Hepatocyte (in vitro differentiated cells): ENCODE measurements around the gene NHS. TPM values are rescaled to one million over a fixed set of nuclear protein-coding genes. Genes with fewer than 3 reads are reported as not detected.

Experiments
- DNase-seq: peaks from one replicate; pipeline ENCODE4 v3.0.0-alpha.2; 2016; ENCODE audit warnings: low spot score
- H2AFZ ChIP-seq: fragments of 200-600 bp; sonication (generic); 2 replicates; pipeline ENCODE4 v1.6.0; 2016; ENCODE audit warnings: antibody characterized with exemption, mild to moderate bottlenecking
- H3K27ac ChIP-seq: fragments of 200-600 bp; sonication (generic); 2 replicates; pipeline ENCODE4 v1.5.1; 2016; ENCODE audit warnings: mild to moderate bottlenecking
- H3K27me3 ChIP-seq: fragments of 200-600 bp; sonication (generic); 2 replicates; pipeline ENCODE4 v1.6.1; 2016
- H3K36me3 ChIP-seq: fragments of 200-600 bp; sonication (generic); replicated peaks from 2 replicates; pipeline ENCODE4 v1.5.1; 2016; ENCODE audit warnings: low read depth; ENCODE audit not compliant: insufficient read depth
- H3K4me1 ChIP-seq: fragments of 200-600 bp; sonication (generic); 2 replicates; pipeline ENCODE4 v1.5.1; 2016; ENCODE audit warnings: mild to moderate bottlenecking, moderate library complexity; ENCODE audit not compliant: insufficient read depth
- H3K4me2 ChIP-seq: fragments of 200-600 bp; sonication (generic); 2 replicates; pipeline ENCODE4 v1.6.0; 2016
- H3K4me3 ChIP-seq: fragments of 200-600 bp; sonication (generic); 2 replicates; pipeline ENCODE4 v1.5.1; 2016; ENCODE audit warnings: mild to moderate bottlenecking
- H3K79me2 ChIP-seq: fragments of 200-600 bp; sonication (generic); 2 replicates; pipeline ENCODE4 v1.6.0; 2017; ENCODE audit warnings: mild to moderate bottlenecking
- H3K9me2 ChIP-seq: fragments of 200-600 bp; sonication (generic); replicated peaks from 2 replicates; pipeline ENCODE4 v1.6.0; 2017; ENCODE audit warnings: mild to moderate bottlenecking; ENCODE audit not compliant: insufficient read depth
- H3K9me3 ChIP-seq: fragments of 200-600 bp; sonication (generic); 2 replicates; pipeline ENCODE4 v1.5.1; 2016; ENCODE audit warnings: low read depth, mild to moderate bottlenecking
- H4K20me1 ChIP-seq: fragments of 200-600 bp; sonication (generic); 2 replicates; pipeline ENCODE4 v1.6.0; 2016; ENCODE audit warnings: mild to moderate bottlenecking; ENCODE audit not compliant: insufficient read depth, poor library complexity, severe bottlenecking
- EZH2 ChIP-seq: fragments of 200-600 bp; sonication (generic); IDR thresholded peaks from 2 replicates; pipeline ENCODE4 v1.6.1; 2016; ENCODE audit warnings: antibody characterized with exemption, mild to moderate bottlenecking, borderline replicate concordance
- EZH2phosphoT487 ChIP-seq: fragments of 200-600 bp; sonication (generic); IDR thresholded peaks from one replicate; pipeline ENCODE4 v1.6.1; 2018; ENCODE audit warnings: antibody characterized with exemption, mild to moderate bottlenecking, low read depth, moderate library complexity; ENCODE audit not compliant: unreplicated experiment, severe bottlenecking
- WGBS: methylation state at CpG from one replicate; pipeline ENCODE4 v1.1.6; 2016; ENCODE audit warnings: low lambda C conversion rate; ENCODE audit errors: missing lambda C conversion rate; 5-methylcytosine and 5-hydroxymethylcytosine counted together
- polyA plus RNA-seq: library from polyadenylated mRNA; unstranded; fragments of >200 nt; fragmentation: Nextera tagmentation; extraction: Ambion mirVana; gene quantifications from 2 replicates; pipeline ENCODE4 v1.2.1, GENCODE V29; 2016
- total RNA-seq: library from RNA; depleted of rRNA; stranded (reverse); fragments of >200 nt; gene quantifications from 2 replicates; pipeline ENCODE4 v1.2.3, GENCODE V29; 2014
- TF ChIP-seq, protein P1 (sequence below): fragments of 200-600 bp; sonication (generic); IDR thresholded peaks from 2 replicates; pipeline ENCODE4 v1.5.1; 2016; ENCODE audit warnings: antibody characterized with exemption, mild to moderate bottlenecking; ENCODE audit not compliant: poor library complexity

NHS gene
- total and polyA plus RNA-seq, 2 experiments from 2014 or later: 0.35 to 3.1 TPM

DNA sequence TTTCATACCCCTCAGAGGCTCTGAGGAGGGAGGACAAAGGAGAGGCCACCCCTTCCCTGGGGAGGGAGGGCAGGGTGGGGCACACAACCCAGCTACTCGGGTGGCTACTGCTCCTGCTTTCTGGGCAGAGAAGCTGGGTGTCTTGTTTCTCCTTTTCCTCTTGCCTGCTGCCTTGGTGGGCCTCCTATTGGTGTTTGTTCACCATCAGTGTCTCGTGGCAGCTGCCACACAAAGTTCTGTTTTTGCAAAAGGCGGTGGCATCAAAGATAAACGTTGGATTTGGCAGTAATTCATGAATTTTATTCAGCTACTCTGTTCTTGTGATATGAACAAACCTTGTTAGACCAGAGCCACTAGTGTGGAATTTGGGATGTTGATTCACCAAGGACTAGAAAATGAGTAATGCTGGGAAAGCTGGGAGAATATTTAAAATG, 209.3 kb downstream of the NHS start:
- Histone ChIP-seq H3K36me3 (no peaks in the 10 kb centered on the region), H3K9me3 (no peaks in the 10 kb centered on the region), H3K9me2 (no peaks in the 10 kb centered on the region), H4K20me1 (no peaks in the 10 kb centered on the region), H2AFZ (no peak overlapping the region), H3K4me1 (no peaks in the 10 kb centered on the region), H3K27ac (no peak overlapping the region), H3K4me3 (no peak overlapping the region), H3K79me2 (no peaks in the 10 kb centered on the region), H3K27me3 (no peaks in the 10 kb centered on the region), H3K4me2 (no peak overlapping the region)
- WGBS: 42% methylated on average over 4 of the region's 4 CpGs
- TF ChIP-seq EZH2 (no peak), EZH2phosphoT487 (no peak)
- TF ChIP-seq, protein P1, sequence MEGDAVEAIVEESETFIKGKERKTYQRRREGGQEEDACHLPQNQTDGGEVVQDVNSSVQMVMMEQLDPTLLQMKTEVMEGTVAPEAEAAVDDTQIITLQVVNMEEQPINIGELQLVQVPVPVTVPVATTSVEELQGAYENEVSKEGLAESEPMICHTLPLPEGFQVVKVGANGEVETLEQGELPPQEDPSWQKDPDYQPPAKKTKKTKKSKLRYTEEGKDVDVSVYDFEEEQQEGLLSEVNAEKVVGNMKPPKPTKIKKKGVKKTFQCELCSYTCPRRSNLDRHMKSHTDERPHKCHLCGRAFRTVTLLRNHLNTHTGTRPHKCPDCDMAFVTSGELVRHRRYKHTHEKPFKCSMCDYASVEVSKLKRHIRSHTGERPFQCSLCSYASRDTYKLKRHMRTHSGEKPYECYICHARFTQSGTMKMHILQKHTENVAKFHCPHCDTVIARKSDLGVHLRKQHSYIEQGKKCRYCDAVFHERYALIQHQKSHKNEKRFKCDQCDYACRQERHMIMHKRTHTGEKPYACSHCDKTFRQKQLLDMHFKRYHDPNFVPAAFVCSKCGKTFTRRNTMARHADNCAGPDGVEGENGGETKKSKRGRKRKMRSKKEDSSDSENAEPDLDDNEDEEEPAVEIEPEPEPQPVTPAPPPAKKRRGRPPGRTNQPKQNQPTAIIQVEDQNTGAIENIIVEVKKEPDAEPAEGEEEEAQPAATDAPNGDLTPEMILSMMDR: no peak
- DNase-seq: no peak

DNA sequence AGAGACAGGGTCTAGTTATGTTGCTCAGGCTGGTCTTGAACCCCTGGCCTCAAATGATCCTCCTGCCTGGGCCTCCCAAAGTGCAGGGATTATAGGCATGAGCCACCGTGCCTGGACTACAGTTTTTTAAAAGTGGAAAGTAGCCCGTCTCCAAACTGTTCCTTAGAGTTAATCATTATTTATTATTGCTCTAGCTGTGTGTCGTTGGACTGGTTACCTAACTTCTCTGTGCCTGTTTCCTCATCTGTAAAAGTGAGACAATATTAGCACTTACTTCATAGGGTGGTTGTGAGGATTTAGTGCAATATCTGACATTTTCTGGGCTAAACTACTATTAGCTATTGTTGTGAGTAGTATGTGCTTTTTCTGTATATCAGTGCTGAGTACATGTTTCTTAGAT, 210.0 kb downstream of the NHS start:
- WGBS: 64% methylated on average over 3 of the region's 3 CpGs

DNA sequence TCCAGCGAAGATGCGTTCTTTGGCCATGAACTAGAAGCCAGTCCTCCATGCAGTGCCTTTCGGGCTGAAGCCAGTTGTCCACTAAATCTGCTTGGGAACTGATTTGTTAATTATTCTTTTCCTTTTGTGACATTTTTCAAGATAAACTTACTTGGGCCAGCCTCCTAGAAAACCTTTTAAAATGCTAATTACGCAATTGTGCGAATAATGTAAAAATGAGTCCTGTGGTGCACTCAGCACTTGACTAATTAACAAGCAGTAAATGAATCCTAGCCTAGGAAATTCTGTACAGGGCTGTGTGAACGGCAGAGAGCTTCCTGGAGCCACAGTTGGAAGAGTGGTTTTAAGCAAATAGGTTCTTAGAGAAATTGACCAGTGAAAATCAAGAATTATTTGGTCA, 212.4 kb downstream of the NHS start:
- no peak for DNase-seq
- Histone ChIP-seq H3K4me3 (no peak overlapping the region), H4K20me1 (no peaks in the 10 kb centered on the region)

More for the DNA sequence above, 210.0 kb downstream of the NHS start:
- Histone ChIP-seq H3K79me2 (no peaks in the 10 kb centered on the region), H4K20me1 (no peaks in the 10 kb centered on the region), H3K9me2 (no peaks in the 10 kb centered on the region), H3K4me2 (no peak overlapping the region), H3K4me3 (no peak overlapping the region), H3K27ac (no peak overlapping the region), H3K36me3 (no peaks in the 10 kb centered on the region), H3K27me3 (no peaks in the 10 kb centered on the region), H3K4me1 (no peaks in the 10 kb centered on the region), H3K9me3 (no peaks in the 10 kb centered on the region), H2AFZ (no peak overlapping the region)
- DNase-seq: no peak
- TF ChIP-seq, protein P1: no peak
- TF ChIP-seq EZH2: no peak
- TF ChIP-seq EZH2phosphoT487: no peak

More for the DNA sequence above, 212.4 kb downstream of the NHS start:
- 76% methylated on average over 6 of the region's 6 CpGs for WGBS
- no peak overlapping the region for H2AFZ ChIP-seq
- H3K79me2 ChIP-seq: no peaks in the 10 kb centered on the region
- peaks cover 2% of the 10 kb centered on the region for H3K4me1 ChIP-seq
- no peaks in the 10 kb centered on the region for H3K36me3 ChIP-seq
- H3K4me2 ChIP-seq: no peak overlapping the region
- no peaks in the 10 kb centered on the region for H3K27me3 ChIP-seq
- no peaks in the 10 kb centered on the region for H3K9me3 ChIP-seq
- TF ChIP-seq, protein P1: no peak
- no peak for TF ChIP-seq EZH2
- TF ChIP-seq EZH2phosphoT487: no peak
- no peaks in the 10 kb centered on the region for H3K9me2 ChIP-seq
- H3K27ac ChIP-seq: no peak overlapping the region
